GM19193 (cell line): Measurements from ENCODE around the gene HID1.
A peak's percentile ranks its signal among the peaks of the same experiment; 100 is the strongest.

ENCODE experiments used
- POLR2A ChIP-seq: IDR thresholded peaks from 4 replicates; pipeline ENCODE4 v1.6.1; 2011; ENCODE audit not compliant: insufficient read depth, insufficient read length; ENCODE audit errors: extremely low read depth

HID1 gene, protein sequence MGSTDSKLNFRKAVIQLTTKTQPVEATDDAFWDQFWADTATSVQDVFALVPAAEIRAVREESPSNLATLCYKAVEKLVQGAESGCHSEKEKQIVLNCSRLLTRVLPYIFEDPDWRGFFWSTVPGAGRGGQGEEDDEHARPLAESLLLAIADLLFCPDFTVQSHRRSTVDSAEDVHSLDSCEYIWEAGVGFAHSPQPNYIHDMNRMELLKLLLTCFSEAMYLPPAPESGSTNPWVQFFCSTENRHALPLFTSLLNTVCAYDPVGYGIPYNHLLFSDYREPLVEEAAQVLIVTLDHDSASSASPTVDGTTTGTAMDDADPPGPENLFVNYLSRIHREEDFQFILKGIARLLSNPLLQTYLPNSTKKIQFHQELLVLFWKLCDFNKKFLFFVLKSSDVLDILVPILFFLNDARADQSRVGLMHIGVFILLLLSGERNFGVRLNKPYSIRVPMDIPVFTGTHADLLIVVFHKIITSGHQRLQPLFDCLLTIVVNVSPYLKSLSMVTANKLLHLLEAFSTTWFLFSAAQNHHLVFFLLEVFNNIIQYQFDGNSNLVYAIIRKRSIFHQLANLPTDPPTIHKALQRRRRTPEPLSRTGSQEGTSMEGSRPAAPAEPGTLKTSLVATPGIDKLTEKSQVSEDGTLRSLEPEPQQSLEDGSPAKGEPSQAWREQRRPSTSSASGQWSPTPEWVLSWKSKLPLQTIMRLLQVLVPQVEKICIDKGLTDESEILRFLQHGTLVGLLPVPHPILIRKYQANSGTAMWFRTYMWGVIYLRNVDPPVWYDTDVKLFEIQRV

DNA sequence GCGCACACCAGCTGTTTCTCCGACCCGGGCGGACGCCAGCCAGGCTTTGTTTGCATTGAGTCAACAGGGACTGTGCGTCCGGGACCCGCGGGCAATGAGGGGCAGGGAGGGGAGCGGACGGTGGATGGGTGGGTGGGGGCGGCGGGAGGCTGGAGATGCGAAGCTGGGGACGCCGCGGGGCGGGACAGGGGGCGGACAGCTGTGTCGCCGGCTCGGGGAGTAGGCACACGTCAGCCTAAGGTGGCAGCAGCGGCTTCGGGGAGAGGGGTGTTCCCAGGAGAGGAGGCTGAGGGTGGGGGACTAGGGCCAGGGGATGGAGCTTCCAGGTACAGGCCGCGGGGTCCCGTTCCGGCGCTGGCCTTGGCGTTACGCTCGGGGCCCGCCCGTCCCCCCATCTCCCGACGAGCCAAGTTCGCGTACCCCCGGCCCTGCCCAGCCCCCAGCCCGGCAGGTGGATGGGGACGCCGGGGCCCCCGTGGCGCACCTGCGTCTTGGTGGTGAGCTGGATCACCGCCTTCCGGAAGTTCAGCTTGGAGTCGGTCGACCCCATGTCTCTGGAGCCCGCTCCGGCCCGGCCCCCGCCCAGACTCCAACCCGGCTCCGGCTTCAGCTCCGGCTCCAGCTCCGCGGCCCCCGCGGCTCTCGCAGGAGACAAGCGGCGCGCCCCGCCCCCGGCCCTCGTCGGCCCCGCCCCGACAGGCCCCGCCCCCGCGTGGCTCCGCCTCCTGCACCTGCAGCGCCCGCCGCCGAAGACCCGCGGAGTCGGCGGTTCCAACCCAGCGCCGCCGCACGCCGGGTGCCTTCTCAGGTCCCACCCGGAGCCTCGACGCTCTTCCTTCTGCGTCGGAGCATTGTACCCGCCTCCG, at the start of gene HID1:
TSS of gene HID1 (minus strand) at position 653 of the 866 bp plus-strand sequence. CDS start at position 550, 103 bp downstream.
- TF ChIP-seq POLR2A = no peak

GRCh38 chr17:75020331-75021110, 48.0 kb upstream of the HID1 start:
- no peak for TF ChIP-seq POLR2A

- TF ChIP-seq POLR2A = no peak
Observed at GRCh38 chr17:75019710-75020109, 47.2 kb upstream of the HID1 start.

GRCh38 chr17:75019146-75019545, 46.6 kb upstream of the HID1 start:
- no peak for TF ChIP-seq POLR2A

DNA sequence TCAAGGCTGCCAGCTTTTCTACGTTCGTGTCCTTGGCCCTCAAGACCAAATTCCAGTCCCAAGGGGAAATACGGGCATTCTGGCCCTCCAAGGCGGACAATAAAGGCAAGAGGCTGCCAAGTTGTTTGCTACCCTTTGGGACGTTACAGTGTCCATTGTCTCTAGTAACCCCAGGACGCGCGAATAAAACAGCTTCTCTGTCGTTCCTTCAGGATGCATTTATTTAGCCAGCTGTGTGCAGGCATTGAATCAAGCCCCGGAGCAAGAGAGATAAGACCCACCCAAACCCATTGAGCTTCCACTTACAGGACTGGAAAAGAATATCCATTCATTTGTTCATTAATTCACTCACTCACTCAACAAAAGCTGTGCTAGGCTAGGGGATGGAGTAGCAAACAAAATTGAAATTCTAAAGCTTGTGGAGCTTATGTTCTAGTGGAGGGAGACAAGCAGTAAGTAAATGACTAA, 40.6 kb upstream of the HID1 start:
- no peak for TF ChIP-seq POLR2A

- TF ChIP-seq POLR2A = peak; percentile 88
Observed at GRCh38 chr17:75012346-75013091, 40.0 kb upstream of the HID1 start, which contains the start of gene MRPL58. Gene MRPL58 (plus strand): TSS chr17:75012670. CDS start chr17:75012687, 17 bp downstream.

GRCh38 chr17:75012096-75012345, 39.5 kb upstream of the HID1 start:
- TF ChIP-seq POLR2A = no peak

- no peak for TF ChIP-seq POLR2A
Observed at GRCh38 chr17:75011401-75012095, 39.0 kb upstream of the HID1 start.

DNA sequence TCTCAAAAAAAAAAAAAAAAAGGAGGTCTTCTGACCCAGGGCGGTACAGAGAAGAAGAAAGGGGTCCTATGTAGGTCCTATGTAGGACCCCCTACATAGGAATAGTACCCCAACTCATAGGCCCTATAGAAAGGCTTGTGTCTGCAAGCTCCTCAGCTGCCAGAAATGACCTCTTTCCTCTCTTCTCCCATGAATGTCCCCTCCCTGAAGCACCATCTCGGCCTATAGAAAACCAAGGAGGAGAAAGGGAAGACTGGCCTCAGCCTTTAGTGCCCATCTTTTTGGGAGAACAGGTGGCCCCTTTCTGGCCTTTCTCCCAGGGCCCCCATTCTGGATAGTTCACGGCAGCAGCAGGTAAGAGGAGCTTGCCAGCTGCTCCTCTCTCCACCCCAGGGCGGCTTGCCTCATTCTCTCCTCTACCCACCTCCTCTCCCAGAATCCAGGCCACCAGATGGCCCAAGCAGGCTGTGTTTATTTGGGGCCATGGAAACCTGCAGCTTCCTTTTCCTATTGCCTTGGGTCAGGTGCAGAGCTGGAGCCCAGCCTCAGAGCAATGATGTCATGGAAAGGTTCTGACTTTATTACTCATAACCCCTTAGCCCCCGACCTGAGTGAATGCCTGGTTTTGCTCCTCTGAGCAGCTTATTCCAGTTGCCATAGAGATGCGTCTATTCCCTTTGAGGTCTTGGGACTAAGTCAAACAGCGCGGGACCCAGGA, 38.3 kb upstream of the HID1 start:
- TF ChIP-seq POLR2A = no peak

GRCh38 chr17:75009139-75009724, 36.7 kb upstream of the HID1 start:
- TF ChIP-seq POLR2A = no peak

GRCh38 chr17:75008373-75008772, 35.8 kb upstream of the HID1 start:
- no peak for TF ChIP-seq POLR2A

GRCh38 chr17:75006653-75007052, 34.1 kb upstream of the HID1 start:
- TF ChIP-seq POLR2A = no peak

DNA sequence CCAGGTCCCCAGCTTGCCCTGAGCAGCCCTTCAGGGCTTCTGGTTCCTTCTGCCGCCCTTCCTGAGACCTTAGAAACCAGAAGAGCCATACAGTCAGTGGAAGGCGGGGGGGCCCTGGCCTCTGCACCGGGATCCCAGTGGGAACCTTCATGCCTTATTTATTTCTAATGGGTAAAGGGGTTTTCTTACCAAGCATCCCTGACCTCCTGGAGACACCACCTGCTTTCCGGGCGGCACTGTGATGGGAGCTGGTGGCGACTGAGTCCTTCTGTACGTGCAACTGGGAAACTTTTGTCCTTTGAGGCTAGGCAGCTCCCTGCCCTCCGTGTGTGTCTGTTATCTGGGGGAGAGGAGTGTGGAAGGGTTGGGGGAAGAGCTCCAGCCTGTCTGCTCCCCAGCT, 32.7 kb upstream of the HID1 start:
- TF ChIP-seq POLR2A = no peak

GRCh38 chr17:75004371-75004770, 31.8 kb upstream of the HID1 start:
- no peak for TF ChIP-seq POLR2A
